HFFc6 (cell line): Measurements from ENCODE around the gene MREG. TPM values are rescaled to one million over a fixed set of nuclear protein-coding genes. Genes with fewer than 3 reads are reported as not detected.

Source experiments
- DNase-seq: peaks from one replicate; pipeline ENCODE4 v3.0.0-alpha.2; 2018
- H3K27ac Mint-ChIP-seq: 2 replicates; pipeline ENCODE4 v1.8.0; 2020; ENCODE audit warnings: mild to moderate bottlenecking, mixed read lengths
- H3K27me3 Mint-ChIP-seq: 2 replicates; pipeline ENCODE4 v1.8.0; 2021; ENCODE audit warnings: mild to moderate bottlenecking, moderate library complexity, mixed read lengths; ENCODE audit not compliant: insufficient read depth
- H3K36me3 Mint-ChIP-seq: 2 replicates; pipeline ENCODE4 v1.8.0; 2021; ENCODE audit warnings: low read depth, mixed read lengths
- H3K4me1 Mint-ChIP-seq: 2 replicates; pipeline ENCODE4 v1.8.0; 2020; ENCODE audit warnings: low read depth, mixed read lengths
- H3K4me3 Mint-ChIP-seq: 2 replicates; pipeline ENCODE4 v1.8.0; 2020; ENCODE audit warnings: mild to moderate bottlenecking, moderate library complexity, mixed read lengths
- H3K9me3 Mint-ChIP-seq: 2 replicates; pipeline ENCODE4 v1.8.0; 2020; ENCODE audit warnings: mild to moderate bottlenecking, mixed read lengths
- total RNA-seq, 6 experiments: library from RNA; stranded (reverse); fragmentation: NEBNext Ultra II Directional; extraction: Animal tissue kit (Norgen Biotek cat#: 25700); gene quantifications; 2 replicates in 1 of 6; 3 replicates in 5 of 6; pipeline ENCODE4 v1.2.3, GENCODE V29; 2021
- TF ChIP-seq, protein P1 (sequence below): fragments of 200-600 bp; sonication (generic); IDR thresholded peaks from 2 replicates; pipeline ENCODE4 v1.5.0; 2021; ENCODE audit warnings: antibody characterized with exemption, mild to moderate bottlenecking

The MREG gene
- total RNA-seq, 6 experiments from 2014 or later = 2.0 to 3.5 (median 3.2) TPM

DNA sequence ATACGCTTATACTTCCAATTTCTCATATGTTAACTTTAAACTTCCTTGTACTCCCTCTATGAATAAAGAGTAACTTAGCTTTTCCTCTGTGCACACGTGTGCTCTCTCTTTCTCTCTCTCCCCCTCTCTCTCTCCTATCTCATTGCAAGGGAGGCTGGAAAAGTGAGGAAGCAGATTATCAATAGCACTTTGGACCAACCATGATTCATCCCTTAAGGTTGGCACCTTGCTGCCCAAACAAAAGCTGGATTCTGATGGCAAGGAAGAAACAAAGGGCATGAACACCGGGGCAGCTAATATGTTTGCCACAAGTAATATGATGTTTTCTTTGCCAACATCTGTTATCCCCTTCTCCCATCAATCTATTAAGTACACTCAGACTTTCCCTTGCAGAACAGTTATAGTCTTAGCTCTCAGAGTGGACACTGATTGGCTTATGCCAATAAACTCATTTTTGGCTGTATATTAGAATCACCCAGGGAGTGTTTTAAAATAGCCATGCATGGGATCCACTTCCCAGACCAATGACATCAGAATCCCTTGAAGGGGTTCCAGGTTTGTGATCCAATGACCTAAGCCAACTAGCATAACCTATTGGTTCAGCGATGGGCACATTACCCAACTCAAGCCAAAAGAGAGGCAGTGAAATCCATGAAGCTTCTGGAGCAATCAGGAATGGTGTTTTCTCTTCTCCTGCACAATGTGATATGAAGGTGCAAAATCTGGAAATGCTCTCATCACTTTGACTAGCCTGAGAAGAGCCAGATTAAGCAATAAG, 60.3 kb downstream of the MREG start:
- TF ChIP-seq, protein P1, sequence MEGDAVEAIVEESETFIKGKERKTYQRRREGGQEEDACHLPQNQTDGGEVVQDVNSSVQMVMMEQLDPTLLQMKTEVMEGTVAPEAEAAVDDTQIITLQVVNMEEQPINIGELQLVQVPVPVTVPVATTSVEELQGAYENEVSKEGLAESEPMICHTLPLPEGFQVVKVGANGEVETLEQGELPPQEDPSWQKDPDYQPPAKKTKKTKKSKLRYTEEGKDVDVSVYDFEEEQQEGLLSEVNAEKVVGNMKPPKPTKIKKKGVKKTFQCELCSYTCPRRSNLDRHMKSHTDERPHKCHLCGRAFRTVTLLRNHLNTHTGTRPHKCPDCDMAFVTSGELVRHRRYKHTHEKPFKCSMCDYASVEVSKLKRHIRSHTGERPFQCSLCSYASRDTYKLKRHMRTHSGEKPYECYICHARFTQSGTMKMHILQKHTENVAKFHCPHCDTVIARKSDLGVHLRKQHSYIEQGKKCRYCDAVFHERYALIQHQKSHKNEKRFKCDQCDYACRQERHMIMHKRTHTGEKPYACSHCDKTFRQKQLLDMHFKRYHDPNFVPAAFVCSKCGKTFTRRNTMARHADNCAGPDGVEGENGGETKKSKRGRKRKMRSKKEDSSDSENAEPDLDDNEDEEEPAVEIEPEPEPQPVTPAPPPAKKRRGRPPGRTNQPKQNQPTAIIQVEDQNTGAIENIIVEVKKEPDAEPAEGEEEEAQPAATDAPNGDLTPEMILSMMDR = no peak
- peaks cover 7% of the 10 kb centered on the region for H3K4me1 Mint-ChIP-seq
- no peak overlapping the region for H3K27ac Mint-ChIP-seq
- DNase-seq = no peak
- H3K4me3 Mint-ChIP-seq = no peak overlapping the region
- no peaks in the 10 kb centered on the region for H3K36me3 Mint-ChIP-seq
- peaks cover 10% of the 10 kb centered on the region for H3K27me3 Mint-ChIP-seq
- no peaks in the 10 kb centered on the region for H3K9me3 Mint-ChIP-seq

DNA sequence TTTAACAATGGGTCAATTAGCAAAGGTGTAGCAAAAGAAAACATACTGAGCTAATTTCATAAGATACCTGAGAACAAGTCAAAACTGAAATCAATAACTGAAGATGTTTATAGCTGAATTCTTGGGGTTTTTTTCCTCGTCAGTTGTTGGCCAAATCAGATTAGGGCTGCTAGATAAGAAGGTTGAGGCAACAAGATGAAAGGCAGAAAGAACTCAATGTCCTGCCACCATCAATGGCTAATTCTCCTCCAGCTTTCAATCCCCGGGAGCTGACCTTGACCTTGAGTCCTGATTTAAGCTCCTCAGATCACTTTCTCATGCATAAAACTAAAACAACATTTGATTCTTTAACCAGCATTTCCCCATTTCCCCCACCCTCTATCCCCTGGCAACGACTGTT, 61.8 kb downstream of the MREG start:
- no peaks in the 10 kb centered on the region for H3K36me3 Mint-ChIP-seq
- no peak overlapping the region for H3K4me3 Mint-ChIP-seq
- peaks cover 7% of the 10 kb centered on the region for H3K4me1 Mint-ChIP-seq
- H3K27me3 Mint-ChIP-seq = peaks cover 8% of the 10 kb centered on the region; the same call in 1 of the 2 replicates
- H3K9me3 Mint-ChIP-seq = no peaks in the 10 kb centered on the region
- no peak overlapping the region for H3K27ac Mint-ChIP-seq
- TF ChIP-seq, protein P1 = no peak
- no peak for DNase-seq

DNA sequence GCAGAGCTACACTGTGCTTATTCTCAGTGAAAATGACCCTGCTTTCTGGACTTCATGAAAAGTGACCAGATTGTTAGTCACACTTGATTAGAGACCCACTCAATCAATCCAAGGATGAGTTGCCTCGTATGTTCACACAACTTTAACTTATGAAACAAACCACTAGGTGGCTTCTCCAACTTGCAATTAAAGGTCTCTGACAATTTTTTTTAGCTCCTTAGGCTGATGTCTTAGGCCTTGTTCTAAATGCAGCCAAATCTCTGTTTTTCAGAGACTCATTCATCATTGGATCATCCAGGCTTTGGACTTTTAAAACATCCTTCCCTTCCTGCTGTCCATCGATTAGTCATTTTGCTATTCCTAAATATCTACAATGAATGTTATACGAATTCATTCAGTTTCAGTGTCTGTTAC, 63.4 kb downstream of the MREG start:
- Mint-ChIP-seq H3K27ac (no peak overlapping the region), H3K4me3 (no peak overlapping the region), H3K27me3 (peaks cover 11% of the 10 kb centered on the region; the same call in 1 of the 2 replicates)

DNA sequence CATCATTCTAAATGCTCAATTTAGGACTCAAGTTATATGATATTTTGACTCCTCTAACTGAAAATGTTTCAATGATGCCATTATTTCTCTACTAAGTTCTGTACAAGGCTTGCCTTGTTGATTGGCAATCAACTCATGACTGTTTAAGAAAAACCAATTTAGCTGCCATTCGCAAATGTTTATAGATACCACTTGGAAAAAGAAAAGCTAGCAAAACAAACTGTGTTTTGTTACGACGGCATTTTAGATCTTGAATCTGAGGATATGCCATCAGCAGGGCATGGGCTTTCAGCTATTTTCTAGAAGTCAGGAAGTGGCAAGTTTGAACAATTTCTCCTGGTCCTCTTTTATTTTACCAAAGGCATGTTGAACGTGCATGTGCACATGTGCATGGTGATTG, 65.3 kb downstream of the MREG start:
- no peak for DNase-seq
- TF ChIP-seq, protein P1 = no peak
- H3K27ac Mint-ChIP-seq = no peak overlapping the region
- H3K36me3 Mint-ChIP-seq = peaks cover 5% of the 10 kb centered on the region; the same call in 1 of the 2 replicates
- H3K27me3 Mint-ChIP-seq = peaks cover 3% of the 10 kb centered on the region; the same call in 1 of the 2 replicates
- no peak overlapping the region for H3K4me3 Mint-ChIP-seq
- H3K9me3 Mint-ChIP-seq = no peaks in the 10 kb centered on the region
- peaks cover 13% of the 10 kb centered on the region for H3K4me1 Mint-ChIP-seq

More for the DNA sequence above, 63.4 kb downstream of the MREG start:
- peak; percentile 71 for DNase-seq
- TF ChIP-seq, protein P1 = peak; percentile 87
- Mint-ChIP-seq H3K9me3 (no peaks in the 10 kb centered on the region), H3K4me1 (peaks cover 7% of the 10 kb centered on the region), H3K36me3 (no peaks in the 10 kb centered on the region)

DNA sequence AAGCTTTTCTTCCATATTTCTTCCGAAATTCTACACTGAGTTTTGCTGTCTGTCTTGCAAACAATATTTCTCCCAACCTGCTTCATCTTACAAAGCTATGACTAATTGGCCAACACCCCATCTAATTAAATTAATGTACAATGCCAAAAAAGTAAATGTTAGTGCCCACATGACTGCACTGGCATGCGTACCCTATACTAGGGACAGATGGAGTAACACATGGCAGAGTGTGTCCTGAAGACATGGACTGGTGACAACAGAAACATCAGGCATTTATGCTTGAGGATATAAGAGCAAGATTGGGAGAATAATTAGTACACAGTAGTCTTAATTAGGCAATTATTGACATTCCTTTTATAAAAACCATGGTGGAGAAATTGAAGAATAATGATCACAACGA, 66.8 kb downstream of the MREG start:
- Mint-ChIP-seq H3K27me3 (peaks cover 3% of the 10 kb centered on the region; the same call in 1 of the 2 replicates), H3K27ac (no peak overlapping the region), H3K4me3 (no peak overlapping the region), H3K36me3 (peaks cover 5% of the 10 kb centered on the region; the same call in 1 of the 2 replicates), H3K9me3 (no peaks in the 10 kb centered on the region), H3K4me1 (peaks cover 14% of the 10 kb centered on the region)
- no peak for DNase-seq
- TF ChIP-seq, protein P1 = no peak
